IPS-NIHi7 (cell line): ENCODE results near the gene PANK1.

Experiments
- DNase-seq: peaks from one replicate; pipeline ENCODE4 v3.0.0; 2012; ENCODE audit warnings: mixed read lengths; ENCODE audit errors: extremely low spot score

Gene PANK1

GRCh38 chr10:89651916-89652573 lies 7.0 kb upstream of the PANK1 start:
- no peak for DNase-seq

- no peak for DNase-seq
These were observed 6.3 kb upstream of the PANK1 start for GRCh38 chr10:89651205-89651915.

- no peak for DNase-seq
These were observed 4.0 kb upstream of the PANK1 start for GRCh38 chr10:89649051-89649450.

- no peak for DNase-seq
These were observed 3.0 kb upstream of the PANK1 start for GRCh38 chr10:89648074-89648473.

GRCh38 chr10:89646889-89647657 lies 2.0 kb upstream of the PANK1 start:
- DNase-seq: no peak

- peak; percentile 20 for DNase-seq
These were observed 715 bp upstream of the PANK1 start for GRCh38 chr10:89645742-89646172.

- DNase-seq: no peak
These were observed 413 bp downstream of the PANK1 start for GRCh38 chr10:89644691-89644966.

GRCh38 chr10:89643812-89644690 lies 991 bp downstream of the PANK1 start:
- DNase-seq: peak; percentile 95

- DNase-seq: no peak
These were observed 1.6 kb downstream of the PANK1 start for GRCh38 chr10:89643431-89643811.

GRCh38 chr10:89642193-89642592 lies 2.8 kb downstream of the PANK1 start:
- DNase-seq: no peak

- DNase-seq: no peak
These were observed 4.8 kb downstream of the PANK1 start for GRCh38 chr10:89640241-89640640.

GRCh38 chr10:89639326-89639725 lies 5.7 kb downstream of the PANK1 start:
- DNase-seq: no peak

- DNase-seq: no peak
These were observed 7.9 kb downstream of the PANK1 start for GRCh38 chr10:89637113-89637512.

- DNase-seq: no peak
These were observed 10.4 kb downstream of the PANK1 start for GRCh38 chr10:89634637-89635036.

GRCh38 chr10:89633484-89633883 lies 11.6 kb downstream of the PANK1 start:
- DNase-seq: no peak

- DNase-seq: no peak
These were observed 12.2 kb downstream of the PANK1 start for GRCh38 chr10:89632824-89633223.

- no peak for DNase-seq
These were observed 17.2 kb downstream of the PANK1 start for GRCh38 chr10:89627830-89628229.

GRCh38 chr10:89625041-89625765 lies 19.8 kb downstream of the PANK1 start:
- DNase-seq: no peak

GRCh38 chr10:89624020-89624419 lies 21.0 kb downstream of the PANK1 start:
- no peak for DNase-seq

- no peak for DNase-seq
These were observed 22.9 kb downstream of the PANK1 start for GRCh38 chr10:89622151-89622550.

- no peak for DNase-seq
These were observed 23.6 kb downstream of the PANK1 start for GRCh38 chr10:89621438-89621837.
